ENCODE results near the gene RAPGEF1.

GRCh38 chr9:131593091-131593820 is 146.6 kb downstream of the RAPGEF1 start:
- TF ChIP-seq SIN3A (IDR thresholded peaks at IDR 0.05; ENCODE audit: borderline replicate concordance, insufficient read depth, low read length) (no peak), POLR2AphosphoS5 (IDR thresholded peaks at IDR 0.05; ENCODE audit: low read depth, low read length) (no peak), TAF1 (IDR thresholded peaks at IDR 0.05; ENCODE audit: borderline replicate concordance, insufficient read depth, low read length) (no peak), FOXP2 (optimal IDR thresholded peaks at IDR 0.05; ENCODE audit: borderline replicate concordance, extremely low read depth, extremely low read length, insufficient read depth) (no peak)
